MCF 10A (cell line): ENCODE data around the gene TDRD9. TPM values are rescaled to one million over a fixed set of nuclear protein-coding genes. Genes with fewer than 3 reads are reported as not detected.

ENCODE experiments used
- BruUV-seq: library from RNA; stranded (reverse); fragments of 400-500 nt; replicated peaks from 2 replicates; lab custom pipeline; 2021; lab: Mats Ljungman, UMichigan
- CTCF ChIA-PET: fragments of 300-600 bp; sonication (Branson Sonifier 250); formaldehyde crosslinking; extraction: SDS; loops from one replicate; lab custom pipeline; 2021; ENCODE audit warnings: antibody characterized with exemption, inconsistent platforms; lab: Yijun Ruan, JAX
- POLR2A ChIA-PET: fragments of 300-600, 350-650 bp; sonication (Branson Sonifier 250); formaldehyde crosslinking; extraction: SDS; loops from one replicate; lab custom pipeline; 2020; ENCODE audit warnings: antibody characterized with exemption, inconsistent platforms; lab: Yijun Ruan, JAX
- DNase-seq: peaks from one replicate; pipeline ENCODE4 v3.0.0-alpha.2; 2018; ENCODE audit not compliant: unreplicated experiment
- H3K27ac Mint-ChIP-seq: one replicate; pipeline ENCODE4 v1.8.0; 2022; ENCODE audit warnings: mild to moderate bottlenecking, low read depth, mixed read lengths; ENCODE audit not compliant: unreplicated experiment
- H3K27me3 Mint-ChIP-seq: one replicate; pipeline ENCODE4 v1.8.0; 2022; ENCODE audit warnings: mixed read lengths; ENCODE audit not compliant: insufficient read depth, unreplicated experiment
- H3K36me3 Mint-ChIP-seq: one replicate; pipeline ENCODE4 v1.8.0; 2022; ENCODE audit warnings: mild to moderate bottlenecking, moderate library complexity, mixed read lengths; ENCODE audit not compliant: insufficient read depth, unreplicated experiment
- H3K4me1 Mint-ChIP-seq: one replicate; pipeline ENCODE4 v1.8.0; 2022; ENCODE audit warnings: mixed read lengths; ENCODE audit not compliant: insufficient read depth, unreplicated experiment
- H3K4me3 Mint-ChIP-seq: one replicate; pipeline ENCODE4 v1.8.0; 2022; ENCODE audit warnings: mild to moderate bottlenecking, moderate library complexity, mixed read lengths; ENCODE audit not compliant: unreplicated experiment
- H3K9me3 Mint-ChIP-seq: one replicate; pipeline ENCODE4 v1.8.0; 2022; ENCODE audit warnings: mixed read lengths; ENCODE audit not compliant: unreplicated experiment
- intact Hi-C: fragments of 100-400 bp; cut with micrococcal nuclease; formaldehyde crosslinking; loops from 2 replicates; pipeline ENCODE4 v1.14.1; 2022
- total RNA-seq: library from RNA; stranded (reverse); gene quantifications from 2 replicates; pipeline ENCODE4 v1.2.3, GENCODE V29; 2022
- TF ChIP-seq, protein P1 (sequence below): fragments of 200-600 bp; IDR thresholded peaks from one replicate; pipeline ENCODE4 v1.8.0; 2022; ENCODE audit warnings: antibody characterized with exemption, mild to moderate bottlenecking; ENCODE audit not compliant: unreplicated experiment

TDRD9 gene
- total RNA-seq, 1 experiment from 2014 or later: 0.40 TPM

DNA sequence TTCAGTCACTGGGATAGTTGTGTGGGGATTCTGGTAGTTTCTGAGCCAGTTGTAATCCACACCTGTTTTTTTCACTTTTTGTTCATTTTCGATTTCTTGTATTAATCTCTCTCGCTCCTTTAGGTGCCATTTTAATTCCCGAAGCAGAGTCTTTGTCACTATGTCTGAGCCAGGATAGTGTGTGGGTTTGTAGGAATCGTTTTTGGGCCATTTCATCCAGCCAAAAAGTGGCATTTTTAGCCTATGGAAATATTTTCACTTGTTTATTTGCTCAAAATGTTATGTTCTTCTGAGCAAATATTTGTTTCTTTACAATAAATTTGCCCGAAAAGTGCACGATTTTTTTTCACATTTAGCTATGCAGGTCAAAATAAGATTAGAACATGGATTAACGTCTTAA lies 13.2 kb downstream of the TDRD9 start:
- POLR2A ChIA-PET: interaction anchor here (1.0 to 2.0 kb wide), 3 partner anchors 9 to 34 kb away, joined by 3 to 13 read pairs (median 4); a partner anchor contains a TSS
- no TSS peak for BruUV-seq
- Mint-ChIP-seq H3K9me3 (no peaks in the 10 kb centered on the region), H3K27ac (no peak overlapping the region), H3K36me3 (no peaks in the 10 kb centered on the region), H3K4me3 (no peak overlapping the region), H3K27me3 (peaks cover 27% of the 10 kb centered on the region), H3K4me1 (no peaks in the 10 kb centered on the region)
- TF ChIP-seq, protein P1, sequence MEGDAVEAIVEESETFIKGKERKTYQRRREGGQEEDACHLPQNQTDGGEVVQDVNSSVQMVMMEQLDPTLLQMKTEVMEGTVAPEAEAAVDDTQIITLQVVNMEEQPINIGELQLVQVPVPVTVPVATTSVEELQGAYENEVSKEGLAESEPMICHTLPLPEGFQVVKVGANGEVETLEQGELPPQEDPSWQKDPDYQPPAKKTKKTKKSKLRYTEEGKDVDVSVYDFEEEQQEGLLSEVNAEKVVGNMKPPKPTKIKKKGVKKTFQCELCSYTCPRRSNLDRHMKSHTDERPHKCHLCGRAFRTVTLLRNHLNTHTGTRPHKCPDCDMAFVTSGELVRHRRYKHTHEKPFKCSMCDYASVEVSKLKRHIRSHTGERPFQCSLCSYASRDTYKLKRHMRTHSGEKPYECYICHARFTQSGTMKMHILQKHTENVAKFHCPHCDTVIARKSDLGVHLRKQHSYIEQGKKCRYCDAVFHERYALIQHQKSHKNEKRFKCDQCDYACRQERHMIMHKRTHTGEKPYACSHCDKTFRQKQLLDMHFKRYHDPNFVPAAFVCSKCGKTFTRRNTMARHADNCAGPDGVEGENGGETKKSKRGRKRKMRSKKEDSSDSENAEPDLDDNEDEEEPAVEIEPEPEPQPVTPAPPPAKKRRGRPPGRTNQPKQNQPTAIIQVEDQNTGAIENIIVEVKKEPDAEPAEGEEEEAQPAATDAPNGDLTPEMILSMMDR: no peak
- intact Hi-C loops: no loop called here
- CTCF ChIA-PET: interaction anchor here (1.2 to 1.3 kb wide), 2 partner anchors 9 to 19 kb away, joined by 3 to 5 read pairs; no protein-coding TSS in a partner anchor
- DNase-seq: no peak

DNA sequence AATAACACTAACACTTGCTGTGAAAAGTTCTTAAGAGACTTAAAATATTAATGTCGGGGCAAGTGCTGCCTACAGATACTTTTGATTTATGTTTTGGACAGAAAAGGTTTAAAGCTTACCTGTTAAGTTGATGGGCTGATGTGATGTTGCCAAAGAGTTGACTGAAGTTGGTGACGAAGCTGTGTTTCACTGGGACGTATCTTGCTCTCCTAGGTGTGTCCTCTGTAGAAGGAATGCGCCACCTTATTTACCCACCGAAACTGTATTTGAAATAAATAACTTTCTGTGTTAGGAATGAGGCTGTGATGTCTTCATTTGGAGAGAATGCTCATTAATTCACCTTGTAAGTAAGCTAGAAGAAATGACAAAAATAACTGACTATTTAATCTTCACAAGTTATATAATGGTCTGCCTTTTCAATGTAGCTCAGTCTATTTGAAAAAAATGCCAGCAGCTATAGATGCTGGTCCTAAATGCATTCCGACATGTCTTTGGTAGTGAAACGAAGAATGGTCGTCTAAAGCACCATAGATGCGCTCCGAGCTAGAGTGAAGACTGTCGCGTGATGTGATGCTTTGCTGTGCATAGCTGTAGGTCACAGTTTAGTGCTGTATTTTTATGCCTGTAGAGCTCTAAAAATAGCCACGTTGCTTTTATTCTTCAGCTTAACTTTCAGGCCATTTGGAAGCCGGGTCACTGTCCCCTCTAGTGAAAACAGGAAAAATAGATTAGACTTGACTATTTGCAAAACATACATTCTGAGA lies 13.9 kb downstream of the TDRD9 start, which contains the start of gene RD3L:
Gene RD3L, minus strand, starts transcription at position 557 of the 764 bp plus-strand sequence. CDS start 834 bp downstream, outside the sequence.
- Mint-ChIP-seq H3K27ac (no peak within 1 kb of the TSS), H3K9me3 (no peaks in the 10 kb centered on the region), H3K27me3 (peaks cover 27% of the 10 kb centered on the region), H3K4me3 (no peak within 1 kb of the TSS), H3K4me1 (no peaks in the 10 kb centered on the region), H3K36me3 (no peaks in the 10 kb centered on the region)
- DNase-seq: no peak
- BruUV-seq: no TSS peak
- ChIA-PET CTCF (interaction anchor here (0.6 to 1.3 kb wide), 5 partner anchors 9 to 1429 kb away, joined by 3 to 5 read pairs (median 3); no protein-coding TSS in a partner anchor), POLR2A (interaction anchor here (0.5 to 2.0 kb wide), 4 partner anchors 9 to 115 kb away, joined by 3 to 13 read pairs (median 4); a partner anchor contains a TSS)
- intact Hi-C loops: no loop called here
- TF ChIP-seq, protein P1: no peak

DNA sequence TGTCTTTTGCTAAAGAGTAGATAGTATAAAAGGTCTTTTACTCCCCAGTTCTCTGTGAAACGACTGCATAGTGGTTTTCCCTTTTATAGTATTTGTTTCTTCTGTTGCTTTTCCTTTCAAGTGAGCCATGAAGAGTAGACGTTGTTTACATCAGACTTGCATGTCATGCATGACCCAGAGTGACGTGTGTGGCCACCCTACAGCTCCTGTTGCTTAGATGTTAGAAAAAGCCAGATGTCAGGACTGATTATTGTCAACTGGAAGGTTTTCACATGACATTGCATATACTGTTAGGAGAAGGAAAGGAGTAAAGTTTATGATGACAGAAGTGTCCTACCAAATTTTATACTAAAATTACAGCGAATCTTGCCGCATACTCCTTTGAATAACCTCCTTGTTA lies 15.4 kb downstream of the TDRD9 start:
- CTCF ChIA-PET: interaction anchor here (0.7 kb wide), 1 partner anchor 135 kb away, joined by 3 read pairs; no protein-coding TSS in a partner anchor
- H3K4me3 Mint-ChIP-seq: no peak overlapping the region
- H3K9me3 Mint-ChIP-seq: no peaks in the 10 kb centered on the region
- H3K27ac Mint-ChIP-seq: no peak overlapping the region
- DNase-seq: no peak
- BruUV-seq: no TSS peak
- no peaks in the 10 kb centered on the region for H3K36me3 Mint-ChIP-seq
- POLR2A ChIA-PET: no interaction called here
- intact Hi-C loops: no loop called here
- TF ChIP-seq, protein P1: no peak
- H3K4me1 Mint-ChIP-seq: peaks cover under 1% of the 10 kb centered on the region
- peaks cover 27% of the 10 kb centered on the region for H3K27me3 Mint-ChIP-seq

DNA sequence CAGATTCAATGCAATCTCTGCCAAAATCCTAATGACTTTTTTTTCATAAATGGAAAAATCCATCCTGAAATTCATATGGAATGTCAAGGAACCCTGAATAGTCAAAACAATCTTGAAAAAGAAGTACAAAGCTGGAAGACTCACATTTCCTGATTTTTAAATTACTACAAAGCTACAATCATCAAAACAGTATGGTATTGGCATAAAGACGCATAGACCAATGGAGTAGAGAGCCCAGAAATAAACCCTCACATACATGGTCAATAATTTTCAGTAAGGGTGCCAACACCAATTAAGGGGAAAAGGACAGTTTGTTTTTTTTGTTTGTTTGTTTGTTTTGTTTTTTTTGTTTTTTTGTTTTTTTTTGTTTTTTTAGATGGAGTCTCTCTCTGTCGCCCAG lies 18.7 kb downstream of the TDRD9 start:
- intact Hi-C loops: no loop called here
- no peak overlapping the region for H3K4me3 Mint-ChIP-seq
- no TSS peak for BruUV-seq
- TF ChIP-seq, protein P1: no peak
- POLR2A ChIA-PET: no interaction called here
- CTCF ChIA-PET: interaction anchor here (0.6 to 0.8 kb wide), 3 partner anchors 15 to 34 kb away, joined by 3 to 5 read pairs (median 4); no protein-coding TSS in a partner anchor
- H3K27me3 Mint-ChIP-seq: peaks cover 11% of the 10 kb centered on the region
- DNase-seq: no peak
- H3K4me1 Mint-ChIP-seq: peaks cover 10% of the 10 kb centered on the region
- H3K27ac Mint-ChIP-seq: no peak overlapping the region
- no peaks in the 10 kb centered on the region for H3K9me3 Mint-ChIP-seq
- no peaks in the 10 kb centered on the region for H3K36me3 Mint-ChIP-seq
